GM12865 (cell line): ENCODE data around the gene ANKAR.

Experiments
- DNase-seq: peaks from one replicate; pipeline ENCODE4 v3.0.0; 2010; ENCODE audit warnings: low read depth
- H3K4me3 ChIP-seq: 2 replicates; pipeline ENCODE4 v1.5.1; 2011; ENCODE audit warnings: mild to moderate bottlenecking, low read depth, low read length, control low read depth
- TF ChIP-seq, protein P1 (sequence below): IDR thresholded peaks from 2 replicates; pipeline ENCODE4 v1.5.1; 2011; ENCODE audit warnings: low read length, control low read depth, low read depth, inconsistent platforms; ENCODE audit not compliant: insufficient read depth; ENCODE audit errors: missing control alignments

Gene ANKAR

GRCh38 chr2:189723192-189723591, 48.7 kb downstream of the ANKAR start:
- H3K4me3 ChIP-seq, result no peak overlapping the region
- no peak for DNase-seq
- TF ChIP-seq, protein P1, sequence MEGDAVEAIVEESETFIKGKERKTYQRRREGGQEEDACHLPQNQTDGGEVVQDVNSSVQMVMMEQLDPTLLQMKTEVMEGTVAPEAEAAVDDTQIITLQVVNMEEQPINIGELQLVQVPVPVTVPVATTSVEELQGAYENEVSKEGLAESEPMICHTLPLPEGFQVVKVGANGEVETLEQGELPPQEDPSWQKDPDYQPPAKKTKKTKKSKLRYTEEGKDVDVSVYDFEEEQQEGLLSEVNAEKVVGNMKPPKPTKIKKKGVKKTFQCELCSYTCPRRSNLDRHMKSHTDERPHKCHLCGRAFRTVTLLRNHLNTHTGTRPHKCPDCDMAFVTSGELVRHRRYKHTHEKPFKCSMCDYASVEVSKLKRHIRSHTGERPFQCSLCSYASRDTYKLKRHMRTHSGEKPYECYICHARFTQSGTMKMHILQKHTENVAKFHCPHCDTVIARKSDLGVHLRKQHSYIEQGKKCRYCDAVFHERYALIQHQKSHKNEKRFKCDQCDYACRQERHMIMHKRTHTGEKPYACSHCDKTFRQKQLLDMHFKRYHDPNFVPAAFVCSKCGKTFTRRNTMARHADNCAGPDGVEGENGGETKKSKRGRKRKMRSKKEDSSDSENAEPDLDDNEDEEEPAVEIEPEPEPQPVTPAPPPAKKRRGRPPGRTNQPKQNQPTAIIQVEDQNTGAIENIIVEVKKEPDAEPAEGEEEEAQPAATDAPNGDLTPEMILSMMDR, result no peak
